ENCODE data around the gene SCYGR6.
A peak's percentile ranks its signal among the peaks of the same experiment; 100 is the strongest.

SCYGR6 gene, protein sequence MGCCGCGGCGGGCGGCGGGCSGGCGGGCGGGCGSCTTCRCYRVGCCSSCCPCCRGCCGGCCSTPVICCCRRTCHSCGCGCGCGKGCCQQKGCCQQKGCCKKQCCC

GRCh38 chr2:227724394-227725039 is at the start of gene SCYGR6:
Gene SCYGR6, minus strand, starts transcription at chr2:227724757. Its CDS starts 0 bp downstream, at chr2:227724757.
- H3K4me3 ChIP-seq (ENCODE audit: low read depth, low read length): no peak within 1 kb of the TSS
- TF ChIP-seq, protein P1, sequence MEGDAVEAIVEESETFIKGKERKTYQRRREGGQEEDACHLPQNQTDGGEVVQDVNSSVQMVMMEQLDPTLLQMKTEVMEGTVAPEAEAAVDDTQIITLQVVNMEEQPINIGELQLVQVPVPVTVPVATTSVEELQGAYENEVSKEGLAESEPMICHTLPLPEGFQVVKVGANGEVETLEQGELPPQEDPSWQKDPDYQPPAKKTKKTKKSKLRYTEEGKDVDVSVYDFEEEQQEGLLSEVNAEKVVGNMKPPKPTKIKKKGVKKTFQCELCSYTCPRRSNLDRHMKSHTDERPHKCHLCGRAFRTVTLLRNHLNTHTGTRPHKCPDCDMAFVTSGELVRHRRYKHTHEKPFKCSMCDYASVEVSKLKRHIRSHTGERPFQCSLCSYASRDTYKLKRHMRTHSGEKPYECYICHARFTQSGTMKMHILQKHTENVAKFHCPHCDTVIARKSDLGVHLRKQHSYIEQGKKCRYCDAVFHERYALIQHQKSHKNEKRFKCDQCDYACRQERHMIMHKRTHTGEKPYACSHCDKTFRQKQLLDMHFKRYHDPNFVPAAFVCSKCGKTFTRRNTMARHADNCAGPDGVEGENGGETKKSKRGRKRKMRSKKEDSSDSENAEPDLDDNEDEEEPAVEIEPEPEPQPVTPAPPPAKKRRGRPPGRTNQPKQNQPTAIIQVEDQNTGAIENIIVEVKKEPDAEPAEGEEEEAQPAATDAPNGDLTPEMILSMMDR (IDR thresholded peaks at IDR 0.05; ENCODE audit: insufficient read depth, low read depth, low read length, missing control alignments): no peak
- no peak for DNase-seq (ENCODE audit: low read depth)

DNA sequence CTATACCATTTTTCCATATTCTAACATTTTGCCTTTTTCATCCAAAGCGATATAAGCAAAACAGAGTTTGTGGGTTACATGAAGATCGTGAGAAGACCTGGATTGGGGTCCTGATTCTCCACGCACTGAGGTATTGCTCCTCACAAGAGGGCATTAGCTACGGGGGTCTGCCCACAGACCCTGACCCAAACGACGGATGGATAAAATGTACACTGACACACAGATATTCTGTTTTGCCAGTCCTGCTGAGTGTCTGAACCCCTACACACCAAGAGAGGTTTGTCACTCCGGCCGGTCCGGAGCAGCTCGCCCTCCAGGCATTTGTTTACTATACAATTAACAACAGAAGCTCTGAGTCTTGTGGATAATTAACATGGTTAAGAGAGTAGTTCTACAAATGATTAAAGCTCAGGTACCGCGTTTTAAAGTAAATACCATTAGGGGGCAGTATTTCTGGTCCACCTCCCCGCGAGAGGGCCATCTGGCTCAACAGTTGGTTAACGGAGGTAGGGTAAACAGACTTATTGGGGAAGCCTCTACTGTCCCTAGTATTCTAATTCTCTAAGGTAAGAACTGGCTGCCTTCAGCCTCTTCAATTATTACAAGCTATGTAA is 49.6 kb upstream of the SCYGR6 start:
- TF ChIP-seq, protein P1 (IDR thresholded peaks at IDR 0.05; ENCODE audit: insufficient read depth, low read depth, low read length, missing control alignments): peak; percentile 37

DNA sequence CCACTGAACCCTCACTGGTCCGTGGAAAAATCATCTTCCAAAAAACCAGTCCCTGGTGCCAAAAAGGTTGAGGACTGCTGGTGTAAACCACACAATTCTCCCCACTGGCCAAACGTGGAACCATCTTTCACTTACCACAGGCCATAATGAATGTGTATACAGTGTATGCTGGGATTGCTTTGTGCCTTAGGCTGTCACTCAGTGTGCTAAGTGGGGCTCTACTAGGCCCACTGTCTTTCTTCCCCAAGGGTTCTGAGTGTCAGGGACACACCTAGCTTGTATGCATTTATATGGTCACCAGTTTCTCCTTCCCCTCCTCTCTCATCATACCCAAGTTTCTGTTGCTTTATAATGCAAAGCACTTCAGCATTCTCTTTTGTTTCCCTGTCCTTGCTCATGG is 48.4 kb upstream of the SCYGR6 start:
- no peak for DNase-seq (ENCODE audit: low read depth)
- H3K4me3 ChIP-seq (ENCODE audit: low read depth, low read length): no peak overlapping the region
- TF ChIP-seq, protein P1 (IDR thresholded peaks at IDR 0.05; ENCODE audit: insufficient read depth, low read depth, low read length, missing control alignments): no peak

More for the DNA sequence above, 49.6 kb upstream of the SCYGR6 start:
- peak; percentile 58 for DNase-seq (ENCODE audit: low read depth)
- H3K4me3 ChIP-seq (ENCODE audit: low read depth, low read length): no peak overlapping the region

- DNase-seq (ENCODE audit: low read depth): no peak
- no peak overlapping the region for H3K4me3 ChIP-seq (ENCODE audit: low read depth, low read length)
- TF ChIP-seq, protein P1 (IDR thresholded peaks at IDR 0.05; ENCODE audit: insufficient read depth, low read depth, low read length, missing control alignments): no peak
Observed at GRCh38 chr2:227772197-227772661, 47.7 kb upstream of the SCYGR6 start.

DNA sequence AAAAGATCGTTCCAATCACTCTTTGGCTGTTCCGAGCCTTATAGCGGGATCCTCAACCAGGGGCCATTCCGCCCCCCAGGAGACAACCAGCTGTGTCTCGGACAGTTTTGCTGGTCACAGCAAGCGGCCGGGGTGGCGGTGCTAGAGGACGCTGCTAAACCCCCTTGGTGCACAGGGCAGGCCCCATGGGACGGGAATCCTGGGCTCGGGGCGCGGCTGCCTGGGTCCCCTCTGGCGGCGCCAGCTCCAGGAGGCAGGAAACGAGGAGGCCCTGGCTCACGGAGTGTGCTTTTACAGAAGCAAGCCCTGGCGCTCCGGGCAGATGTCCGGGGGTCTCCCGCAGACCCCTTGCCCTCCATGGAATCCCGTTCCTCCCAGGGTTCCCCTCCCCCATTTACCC is 43.3 kb upstream of the SCYGR6 start:
- TF ChIP-seq, protein P1 (IDR thresholded peaks at IDR 0.05; ENCODE audit: insufficient read depth, low read depth, low read length, missing control alignments): no peak
- no peak for DNase-seq (ENCODE audit: low read depth)
- no peak overlapping the region for H3K4me3 ChIP-seq (ENCODE audit: low read depth, low read length)

DNA sequence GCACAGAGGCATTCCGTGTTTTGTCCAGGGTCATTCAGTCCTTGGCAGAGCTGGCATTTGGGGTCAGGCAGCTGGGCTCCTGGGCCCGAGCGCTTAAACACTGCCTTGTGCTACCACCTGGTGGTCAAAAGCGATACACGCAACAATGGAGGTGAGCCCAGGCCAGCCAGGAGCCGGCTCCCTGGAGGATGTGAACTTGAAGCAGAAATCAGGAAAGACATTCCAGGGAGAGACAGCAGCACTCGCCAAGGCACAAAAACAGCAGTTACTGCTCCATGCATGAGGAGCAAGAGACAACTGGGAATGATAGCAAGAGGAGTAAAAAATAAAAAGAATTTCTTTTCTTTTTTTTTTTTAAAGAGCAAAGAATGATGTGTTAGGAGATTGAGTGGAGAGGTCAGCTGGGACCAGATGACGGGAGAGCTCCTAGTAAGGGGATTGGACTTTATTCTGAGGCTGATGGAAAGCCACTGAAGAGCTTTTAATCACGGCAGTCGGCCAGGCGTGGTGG is 41.9 kb upstream of the SCYGR6 start:
- H3K4me3 ChIP-seq (ENCODE audit: low read depth, low read length): no peak overlapping the region
- TF ChIP-seq, protein P1 (IDR thresholded peaks at IDR 0.05; ENCODE audit: insufficient read depth, low read depth, low read length, missing control alignments): peak; percentile 72
- peak; percentile 74 for DNase-seq (ENCODE audit: low read depth)

Data from GM12865 (cell line).